HepG2 (cell line): ENCODE measurements around the gene RHBDD3. TPM values are rescaled to one million over a fixed set of nuclear protein-coding genes. Genes with fewer than 3 reads are reported as not detected.
A peak's percentile ranks its signal among the peaks of the same experiment; 100 is the strongest.

ENCODE experiments used
- AHR ChIP-seq: IDR thresholded peaks from 2 replicates; pipeline ENCODE4 v1.6.1; 2018; ENCODE audit warnings: missing genetic modification reagents, missing compliant biosample characterization
- CBX5 ChIP-seq: sonication (generic); formaldehyde crosslinking; IDR thresholded peaks from 2 replicates; pipeline ENCODE4 v1.4.0; 2020; ENCODE audit warnings: missing genetic modification reagents, borderline replicate concordance
- CENPT ChIP-seq: sonication (generic); formaldehyde crosslinking; IDR thresholded peaks from 2 replicates; pipeline ENCODE4 v1.8.0; 2022; ENCODE audit warnings: low read depth, mild to moderate bottlenecking, moderate library complexity, missing genetic modification reagents
- HCFC1 ChIP-seq: fragments of 150-350 bp; IDR thresholded peaks from 2 replicates; pipeline ENCODE4 v1.6.1; 2014; ENCODE audit warnings: low read depth, low read length
- IRX3 ChIP-seq: sonication (generic); formaldehyde crosslinking; IDR thresholded peaks from 2 replicates; pipeline ENCODE4 v1.8.1; 2023; ENCODE audit warnings: mild to moderate bottlenecking, low read depth, missing genetic modification reagents, borderline replicate concordance
- KAT7 ChIP-seq: IDR thresholded peaks from 2 replicates; pipeline ENCODE4 v1.6.1; 2018; ENCODE audit warnings: borderline replicate concordance, missing compliant biosample characterization
- MIER2 ChIP-seq: IDR thresholded peaks from 2 replicates; pipeline ENCODE4 v1.6.1; 2016; ENCODE audit warnings: missing biosample characterization, missing genetic modification reagents
- RELA ChIP-seq: sonication (generic); formaldehyde crosslinking; IDR thresholded peaks from 2 replicates; pipeline ENCODE4 v1.4.0; 2020; ENCODE audit warnings: missing genetic modification reagents
- RXRA ChIP-seq: sonication (generic); formaldehyde crosslinking; IDR thresholded peaks from 2 replicates; pipeline ENCODE4 v1.5.1; 2020; ENCODE audit warnings: missing genetic modification reagents
- SIN3B ChIP-seq: fragments of 150-350 bp; IDR thresholded peaks from 2 replicates; pipeline ENCODE4 v1.6.1; 2014; ENCODE audit warnings: low read length
- ZFAT ChIP-seq: sonication (generic); formaldehyde crosslinking; conservative IDR thresholded peaks from 2 replicates; pipeline ENCODE4 v1.8.1; 2023; ENCODE audit warnings: missing genetic modification reagents, inconsistent platforms
- ZFP62 ChIP-seq: sonication (generic); formaldehyde crosslinking; IDR thresholded peaks from 2 replicates; pipeline ENCODE4 v1.4.0; 2020; ENCODE audit warnings: missing genetic modification reagents
- ZNF609 ChIP-seq: sonication (generic); formaldehyde crosslinking; IDR thresholded peaks from 2 replicates; pipeline ENCODE4 v1.4.0; 2020; ENCODE audit warnings: mild to moderate bottlenecking, missing genetic modification reagents, borderline replicate concordance
- ZNF713 ChIP-seq: sonication (generic); formaldehyde crosslinking; IDR thresholded peaks from 2 replicates; pipeline ENCODE4 v1.4.0; 2020; ENCODE audit warnings: mild to moderate bottlenecking, missing genetic modification reagents
- ZNF720 ChIP-seq: sonication (generic); formaldehyde crosslinking; IDR thresholded peaks from 2 replicates; pipeline ENCODE4 v1.4.0; 2020; ENCODE audit warnings: missing genetic modification reagents
- ZNF773 ChIP-seq: sonication (generic); formaldehyde crosslinking; IDR thresholded peaks from 2 replicates; pipeline ENCODE4 v1.4.0; 2020; ENCODE audit warnings: missing genetic modification reagents, borderline replicate concordance
- polyA plus RNA-seq, 8 experiments: library from polyadenylated mRNA; depleted of rRNA in 3 of 8; stranded (reverse) in 7 of 8; unstranded in 1 of 8; fragments of >200 nt; fragmentation: Illumina TruSeq in 4 of 8; extraction: Trizol in 4 of 8; gene quantifications; 2 replicates each; pipeline versions ENCODE4 v1.2.1 to v1.2.3, GENCODE V29; 2011 to 2016; ENCODE audit warnings: low read depth in 4 of 8, missing spikeins in 1 of 8, mixed read lengths in 1 of 8; ENCODE audit not compliant: insufficient read depth in 1 of 8
- total RNA-seq, 5 experiments: library from RNA; depleted of rRNA; stranded (reverse); fragments of >200 nt; fragmentation: Illumina TruSeq; extraction: Trizol; gene quantifications; 2 replicates each; pipeline ENCODE4 v1.2.3, GENCODE V29; 2016; ENCODE audit warnings: low read depth in 1 of 5
- TF ChIP-seq, protein P1 (sequence below): sonication (generic); formaldehyde crosslinking; IDR thresholded peaks from 2 replicates; pipeline ENCODE4 v1.4.0; 2020; ENCODE audit warnings: missing genetic modification reagents, borderline replicate concordance
- TF ChIP-seq, protein P2 (sequence below): sonication (generic); formaldehyde crosslinking; IDR thresholded peaks from 2 replicates; pipeline ENCODE4 v1.8.1; 2023; ENCODE audit warnings: mild to moderate bottlenecking, moderate library complexity, missing genetic modification reagents
- TF ChIP-seq, protein P3 (sequence below): sonication (generic); formaldehyde crosslinking; IDR thresholded peaks from 2 replicates; pipeline ENCODE4 v1.8.0; 2022; ENCODE audit warnings: missing genetic modification reagents, mild to moderate bottlenecking, borderline replicate concordance

The RHBDD3 gene
- total and polyA plus RNA-seq, 2 of the 13 experiments (the other 11 are each of a cell fraction or from before 2014, with no cell fraction given), result 12.1 to 26.7 TPM

- TF ChIP-seq CBX5 (CRISPR knock-in tag) (no peak), ZFAT (CRISPR knock-in tag) (peak; percentile 76; the same call in 1 of the 2 replicates), AHR (CRISPR knock-in tag) (no peak), MIER2 (CRISPR knock-in tag) (no peak), RXRA (no peak), ZFP62 (CRISPR knock-in tag) (no peak), ZNF713 (CRISPR knock-in tag) (no peak), RELA (CRISPR knock-in tag) (no peak), IRX3 (CRISPR knock-in tag) (no peak; the same call in 1 of the 2 replicates), ZNF773 (no peak; the same call in 1 of the 2 replicates), SIN3B (no peak), HCFC1 (no peak), CENPT (CRISPR knock-in tag) (0 out of 2 replicates have a peak, but pooled peaks have one; percentile 1), ZNF609 (CRISPR knock-in tag) (no peak), KAT7 (CRISPR knock-in tag) (no peak; the same call in 1 of the 2 replicates), ZNF720 (CRISPR knock-in tag) (no peak)
- TF ChIP-seq, protein P1, sequence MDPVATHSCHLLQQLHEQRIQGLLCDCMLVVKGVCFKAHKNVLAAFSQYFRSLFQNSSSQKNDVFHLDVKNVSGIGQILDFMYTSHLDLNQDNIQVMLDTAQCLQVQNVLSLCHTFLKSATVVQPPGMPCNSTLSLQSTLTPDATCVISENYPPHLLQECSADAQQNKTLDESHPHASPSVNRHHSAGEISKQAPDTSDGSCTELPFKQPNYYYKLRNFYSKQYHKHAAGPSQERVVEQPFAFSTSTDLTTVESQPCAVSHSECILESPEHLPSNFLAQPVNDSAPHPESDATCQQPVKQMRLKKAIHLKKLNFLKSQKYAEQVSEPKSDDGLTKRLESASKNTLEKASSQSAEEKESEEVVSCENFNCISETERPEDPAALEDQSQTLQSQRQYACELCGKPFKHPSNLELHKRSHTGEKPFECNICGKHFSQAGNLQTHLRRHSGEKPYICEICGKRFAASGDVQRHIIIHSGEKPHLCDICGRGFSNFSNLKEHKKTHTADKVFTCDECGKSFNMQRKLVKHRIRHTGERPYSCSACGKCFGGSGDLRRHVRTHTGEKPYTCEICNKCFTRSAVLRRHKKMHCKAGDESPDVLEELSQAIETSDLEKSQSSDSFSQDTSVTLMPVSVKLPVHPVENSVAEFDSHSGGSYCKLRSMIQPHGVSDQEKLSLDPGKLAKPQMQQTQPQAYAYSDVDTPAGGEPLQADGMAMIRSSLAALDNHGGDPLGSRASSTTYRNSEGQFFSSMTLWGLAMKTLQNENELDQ (CRISPR knock-in tag), result no peak
- TF ChIP-seq, protein P2, sequence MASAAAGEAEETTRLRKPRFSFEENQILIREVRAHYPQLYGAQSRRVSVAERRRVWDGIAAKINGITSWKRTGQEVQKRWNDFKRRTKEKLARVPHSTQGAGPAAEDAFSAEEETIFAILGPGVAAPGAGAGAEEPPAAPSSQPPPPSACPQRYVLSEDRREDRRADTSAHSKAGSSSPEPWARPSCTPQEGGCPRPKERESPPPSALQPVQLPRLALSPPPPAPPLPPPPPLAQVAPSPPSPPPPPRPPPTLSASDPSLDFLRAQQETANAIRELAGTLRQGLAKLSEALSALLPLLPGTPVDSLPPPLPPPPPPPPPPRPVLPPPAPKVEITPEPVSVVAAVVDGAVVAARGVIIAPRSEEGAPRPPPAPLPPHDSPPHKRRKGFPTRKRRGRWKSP, result no peak; the same call in 1 of the 2 replicates
- TF ChIP-seq, protein P3, sequence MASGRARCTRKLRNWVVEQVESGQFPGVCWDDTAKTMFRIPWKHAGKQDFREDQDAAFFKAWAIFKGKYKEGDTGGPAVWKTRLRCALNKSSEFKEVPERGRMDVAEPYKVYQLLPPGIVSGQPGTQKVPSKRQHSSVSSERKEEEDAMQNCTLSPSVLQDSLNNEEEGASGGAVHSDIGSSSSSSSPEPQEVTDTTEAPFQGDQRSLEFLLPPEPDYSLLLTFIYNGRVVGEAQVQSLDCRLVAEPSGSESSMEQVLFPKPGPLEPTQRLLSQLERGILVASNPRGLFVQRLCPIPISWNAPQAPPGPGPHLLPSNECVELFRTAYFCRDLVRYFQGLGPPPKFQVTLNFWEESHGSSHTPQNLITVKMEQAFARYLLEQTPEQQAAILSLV (CRISPR knock-in tag), result no peak; the same call in 1 of the 2 replicates
These were observed 889 bp upstream of the RHBDD3 start (continued) for GRCh38 chr22:29268511-29269229.
